ENCODE data around the gene BCAS3. TPM values are rescaled to one million over a fixed set of nuclear protein-coding genes. Genes with fewer than 3 reads are reported as not detected.

Gene BCAS3
- total RNA-seq, 4 donors from 2014 or later: 13.0 to 27.8 (median 20.7) TPM

- Histone ChIP-seq H3K27ac (peak overlapping the region in 2 of 4 donors; percentile 33 to 52), H3K4me1 (peaks cover 0 to 15% (median 10%) of the 10 kb centered on the region in 3 donors), H3K4me3 (no peak overlapping the region), H3K9me3 (no peaks in the 10 kb centered on the region), H3K27me3 (peaks cover 0 to 20% (median 0%) of the 10 kb centered on the region in 4 donors), H3K36me3 (no peaks in the 10 kb centered on the region)
- TF ChIP-seq POLR2A (IDR thresholded peaks at IDR 0.05) (no peak), CTCF (IDR thresholded peaks at IDR 0.05) (no peak)
- no peak for DNase-seq
- WGBS, 2 donors: 95% methylated on average over 5 of the region's 11 CpGs; no CpG with 5 or more reads in 1 of the 2 donors
- intact Hi-C loops (cut with DNase I): no loop called here
Measured at GRCh38 chr17:61390479-61390791, 712.8 kb downstream of the BCAS3 start.

- Histone ChIP-seq H3K27ac (no peak overlapping the region), H3K9me3 (no peaks in the 10 kb centered on the region), H3K4me3 (no peak overlapping the region), H3K36me3 (no peaks in the 10 kb centered on the region), H3K4me1 (peaks cover 9 to 27% (median 18%) of the 10 kb centered on the region in 3 donors), H3K27me3 (peaks cover 10 to 33% (median 11%) of the 10 kb centered on the region in 4 donors)
- 79 to 83% methylated on average over 4 to 13 of the region's 19 CpGs for WGBS, 2 donors
- intact Hi-C loops (cut with DNase I): no loop called here
- DNase-seq: no peak
- TF ChIP-seq POLR2A (IDR thresholded peaks at IDR 0.05) (no peak), CTCF (IDR thresholded peaks at IDR 0.05) (no peak)
Measured at GRCh38 chr17:61391595-61392291, 714.1 kb downstream of the BCAS3 start.

- TF ChIP-seq CTCF (IDR thresholded peaks at IDR 0.05): no peak
- no peak for TF ChIP-seq POLR2A (IDR thresholded peaks at IDR 0.05)
- H3K9me3 ChIP-seq: no peaks in the 10 kb centered on the region
- intact Hi-C loops (cut with DNase I): no loop called here
- no peak for DNase-seq
- no peak overlapping the region for H3K4me3 ChIP-seq
- WGBS, 2 donors: 82 to 85% methylated on average over 3 of the region's 3 CpGs
- peaks cover 13 to 42% (median 17%) of the 10 kb centered on the region in 4 donors for H3K27me3 ChIP-seq
- H3K36me3 ChIP-seq: no peaks in the 10 kb centered on the region
- H3K4me1 ChIP-seq: peaks cover 18 to 36% (median 21%) of the 10 kb centered on the region in 3 donors
- no peak overlapping the region for H3K27ac ChIP-seq
Measured at GRCh38 chr17:61392679-61393078, 715.0 kb downstream of the BCAS3 start.

GRCh38 chr17:61393550-61393903, 715.9 kb downstream of the BCAS3 start:
- 67 to 82% methylated on average over 3 of the region's 3 CpGs for WGBS, 2 donors
- Histone ChIP-seq H3K4me3 (no peak overlapping the region), H3K27ac (peak overlapping the region in 2 of 4 donors; percentile 62 to 91), H3K27me3 (peaks cover 21 to 51% (median 23%) of the 10 kb centered on the region in 4 donors), H3K9me3 (no peaks in the 10 kb centered on the region), H3K4me1 (peaks cover 25 to 45% (median 25%) of the 10 kb centered on the region in 3 donors), H3K36me3 (no peaks in the 10 kb centered on the region)
- intact Hi-C loops (cut with DNase I): no loop called here
- DNase-seq: no peak
- TF ChIP-seq CTCF (IDR thresholded peaks at IDR 0.05) (peak in 3 of 6 experiments; percentile 9 to 56 (median 32)), POLR2A (IDR thresholded peaks at IDR 0.05) (no peak)

- Histone ChIP-seq H3K9me3 (no peaks in the 10 kb centered on the region), H3K27me3 (peaks cover 24 to 54% (median 27%) of the 10 kb centered on the region in 4 donors), H3K27ac (peak overlapping the region in 3 of 4 donors; percentile 34 to 91 (median 62)), H3K4me1 (peaks cover 30 to 50% (median 31%) of the 10 kb centered on the region in 3 donors), H3K4me3 (no peak overlapping the region), H3K36me3 (no peaks in the 10 kb centered on the region)
- no peak for DNase-seq
- intact Hi-C loops (cut with DNase I): no loop called here
- TF ChIP-seq POLR2A (IDR thresholded peaks at IDR 0.05) (no peak), CTCF (IDR thresholded peaks at IDR 0.05) (peak in 1 of 6 experiments; percentile 1)
- WGBS, 2 donors: 74% methylated on average over 3 of the region's 7 CpGs; no CpG with 5 or more reads in 1 of the 2 donors
Measured at GRCh38 chr17:61393904-61394629, 716.4 kb downstream of the BCAS3 start.
